ENCODE measurements around the gene GJA4. TPM values are rescaled to one million over a fixed set of nuclear protein-coding genes. Genes with fewer than 3 reads are reported as not detected.

The GJA4 gene
- total RNA-seq, 1 experiment from 2014 or later: not detected

GRCh38 chr1:34796990-34797389 lies 4.2 kb downstream of the GJA4 start:
- ChIA-PET CTCF (interaction anchor here (0.8 kb wide), 1 partner anchor 11 kb away, joined by 4 read pairs; no protein-coding TSS in a partner anchor), POLR2A (no interaction called here)
- DNase-seq (ENCODE audit: low read depth, low spot score): no peak

GRCh38 chr1:34800214-34800613 lies 7.4 kb downstream of the GJA4 start:
- Histone ChIP-seq H2AFZ (ENCODE audit: low read depth, low read length, poor library complexity, severe bottlenecking) (no peak overlapping the region), H3K27ac (ENCODE audit: low read depth, low read length) (no peak overlapping the region), H3K9me2 (ENCODE audit: insufficient read depth) (no peaks in the 10 kb centered on the region), H3K4me3 (replicated peaks in 1 of 2; ENCODE audit: low read depth in 1 of 2, low read length in 2 of 2) (no peak overlapping the region), H3K4me2 (ENCODE audit: low read length) (no peak overlapping the region), H3K4me1 (ENCODE audit: control insufficient read depth in 1 of 2, insufficient read depth in 2 of 2, low read length in 2 of 2) (no peaks in the 10 kb centered on the region), H3K9me3 (ENCODE audit: control insufficient read depth in 1 of 2, insufficient read depth in 1 of 2, low read depth in 1 of 2, low read length in 2 of 2) (no peaks in the 10 kb centered on the region), H3K79me2 (ENCODE audit: insufficient read depth, low read length) (no peaks in the 10 kb centered on the region), H4K20me1 (ENCODE audit: insufficient read depth) (no peaks in the 10 kb centered on the region), H3K9ac (ENCODE audit: low read length) (no peak overlapping the region), H3K27me3 (ENCODE audit: insufficient read depth, low read length) (peaks cover 3% of the 10 kb centered on the region; the same call in 1 of the 2 replicates), H3K36me3 (ENCODE audit: control insufficient read depth in 1 of 2, insufficient read depth in 2 of 2, low read length in 2 of 2) (no peaks in the 10 kb centered on the region)
- BruUV-seq (replicated peaks): no TSS peak
- DNase-seq (ENCODE audit: low read depth, low spot score) (no peak), ATAC-seq (no peak)
- ChIA-PET POLR2A (no interaction called here), CTCF (no interaction called here), RAD21 (ENCODE audit: low non-redundant PET in 1 of 2, low total read pairs in 2 of 2, uncharacterized antibody in 2 of 2, unreplicated experiment in 2 of 2) (no interaction called here)
- intact Hi-C loops (cut with micrococcal nuclease): no loop called here
- TF ChIP-seq SP1 (IDR thresholded peaks at IDR 0.05; ENCODE audit: low read depth): no peak
- no peak for TF ChIP-seq TCF7L2 (IDR thresholded peaks at IDR 0.05; ENCODE audit: borderline replicate concordance, extremely low read depth, insufficient read depth, insufficient read length)
- no peak for TF ChIP-seq CBX3 (IDR thresholded peaks at IDR 0.05; ENCODE audit: low read depth)
- TF ChIP-seq CEBPB (IDR thresholded peaks at IDR 0.05; ENCODE audit: low read depth): no peak
- TF ChIP-seq ELF1 (IDR thresholded peaks at IDR 0.05; ENCODE audit: borderline replicate concordance, low read depth): no peak
- TF ChIP-seq YY1 (IDR thresholded peaks at IDR 0.05; ENCODE audit: extremely low read depth, insufficient replicate concordance, low read depth, low read length): no peak
- no peak for TF ChIP-seq ZBTB33 (IDR thresholded peaks at IDR 0.05; ENCODE audit: extremely low read depth, insufficient replicate concordance, low read length)
- no peak for TF ChIP-seq EZH2 (IDR thresholded peaks at IDR 0.05)
- TF ChIP-seq POLR2A (IDR thresholded peaks at IDR 0.05; ENCODE audit: borderline replicate concordance, extremely low read depth, insufficient read depth, insufficient read length): no peak
- TF ChIP-seq RAD21 (IDR thresholded peaks at IDR 0.05; ENCODE audit: low read depth): no peak
- TF ChIP-seq FOSL1 (IDR thresholded peaks at IDR 0.05; ENCODE audit: low read depth): no peak
- no peak for TF ChIP-seq POLR2AphosphoS5 (IDR thresholded peaks at IDR 0.05; ENCODE audit: low read depth, low read length)

More at GRCh38 chr1:34796990-34797389, 4.2 kb downstream of the GJA4 start:
- Histone ChIP-seq H3K4me1 (ENCODE audit: control insufficient read depth in 1 of 2, insufficient read depth in 2 of 2, low read length in 2 of 2) (no peaks in the 10 kb centered on the region), H3K4me2 (ENCODE audit: low read length) (no peak overlapping the region), H3K79me2 (ENCODE audit: insufficient read depth, low read length) (no peaks in the 10 kb centered on the region), H3K9ac (ENCODE audit: low read length) (no peak overlapping the region), H3K9me2 (ENCODE audit: insufficient read depth) (no peaks in the 10 kb centered on the region), H4K20me1 (ENCODE audit: insufficient read depth) (no peaks in the 10 kb centered on the region), H3K4me3 (replicated peaks in 1 of 2; ENCODE audit: low read depth in 1 of 2, low read length in 2 of 2) (no peak overlapping the region), H2AFZ (ENCODE audit: low read depth, low read length, poor library complexity, severe bottlenecking) (no peak overlapping the region), H3K27me3 (ENCODE audit: insufficient read depth, low read length) (peaks cover 3% of the 10 kb centered on the region; the same call in 1 of the 2 replicates), H3K9me3 (ENCODE audit: control insufficient read depth in 1 of 2, insufficient read depth in 1 of 2, low read depth in 1 of 2, low read length in 2 of 2) (no peaks in the 10 kb centered on the region), H3K27ac (ENCODE audit: low read depth, low read length) (no peak overlapping the region), H3K36me3 (ENCODE audit: control insufficient read depth in 1 of 2, insufficient read depth in 2 of 2, low read length in 2 of 2) (no peaks in the 10 kb centered on the region)
- RAD21 ChIA-PET (ENCODE audit: low non-redundant PET in 1 of 2, low total read pairs in 2 of 2, uncharacterized antibody in 2 of 2, unreplicated experiment in 2 of 2): no interaction called here
- ATAC-seq: no peak
- no peak for TF ChIP-seq FOSL1 (IDR thresholded peaks at IDR 0.05; ENCODE audit: low read depth)
- no peak for TF ChIP-seq EZH2phosphoT487 (IDR thresholded peaks at IDR 0.05; ENCODE audit: borderline replicate concordance)
- TF ChIP-seq SP1 (IDR thresholded peaks at IDR 0.05; ENCODE audit: low read depth): no peak
- no peak for TF ChIP-seq YY1 (IDR thresholded peaks at IDR 0.05; ENCODE audit: extremely low read depth, insufficient replicate concordance, low read depth, low read length)
- TF ChIP-seq, protein P1, sequence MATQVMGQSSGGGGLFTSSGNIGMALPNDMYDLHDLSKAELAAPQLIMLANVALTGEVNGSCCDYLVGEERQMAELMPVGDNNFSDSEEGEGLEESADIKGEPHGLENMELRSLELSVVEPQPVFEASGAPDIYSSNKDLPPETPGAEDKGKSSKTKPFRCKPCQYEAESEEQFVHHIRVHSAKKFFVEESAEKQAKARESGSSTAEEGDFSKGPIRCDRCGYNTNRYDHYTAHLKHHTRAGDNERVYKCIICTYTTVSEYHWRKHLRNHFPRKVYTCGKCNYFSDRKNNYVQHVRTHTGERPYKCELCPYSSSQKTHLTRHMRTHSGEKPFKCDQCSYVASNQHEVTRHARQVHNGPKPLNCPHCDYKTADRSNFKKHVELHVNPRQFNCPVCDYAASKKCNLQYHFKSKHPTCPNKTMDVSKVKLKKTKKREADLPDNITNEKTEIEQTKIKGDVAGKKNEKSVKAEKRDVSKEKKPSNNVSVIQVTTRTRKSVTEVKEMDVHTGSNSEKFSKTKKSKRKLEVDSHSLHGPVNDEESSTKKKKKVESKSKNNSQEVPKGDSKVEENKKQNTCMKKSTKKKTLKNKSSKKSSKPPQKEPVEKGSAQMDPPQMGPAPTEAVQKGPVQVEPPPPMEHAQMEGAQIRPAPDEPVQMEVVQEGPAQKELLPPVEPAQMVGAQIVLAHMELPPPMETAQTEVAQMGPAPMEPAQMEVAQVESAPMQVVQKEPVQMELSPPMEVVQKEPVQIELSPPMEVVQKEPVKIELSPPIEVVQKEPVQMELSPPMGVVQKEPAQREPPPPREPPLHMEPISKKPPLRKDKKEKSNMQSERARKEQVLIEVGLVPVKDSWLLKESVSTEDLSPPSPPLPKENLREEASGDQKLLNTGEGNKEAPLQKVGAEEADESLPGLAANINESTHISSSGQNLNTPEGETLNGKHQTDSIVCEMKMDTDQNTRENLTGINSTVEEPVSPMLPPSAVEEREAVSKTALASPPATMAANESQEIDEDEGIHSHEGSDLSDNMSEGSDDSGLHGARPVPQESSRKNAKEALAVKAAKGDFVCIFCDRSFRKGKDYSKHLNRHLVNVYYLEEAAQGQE (IDR thresholded peaks at IDR 0.05; ENCODE audit: low read depth): no peak
- no peak for TF ChIP-seq EZH2 (IDR thresholded peaks at IDR 0.05)
- intact Hi-C loops (cut with micrococcal nuclease): no loop called here
- BruUV-seq (replicated peaks): no TSS peak
